GM11168 (cell line): ENCODE results near the gene FHL1.

ENCODE experiments used
- in situ Hi-C: fragments of 300-500 bp; cut with MboI; formaldehyde crosslinking; loops from one replicate; pipeline ENCODE4 v1.12.0; 2022; ENCODE audit warnings: low sequenced_read_pairs; ENCODE audit not compliant: unreplicated experiment

Gene FHL1

GRCh38 chrX:136143711-136144110, 3.6 kb upstream of the FHL1 start:
- in situ Hi-C loops: no loop called here

- in situ Hi-C loops: no loop called here
Observed at GRCh38 chrX:136146614-136147314, 569 bp upstream of the FHL1 start.

GRCh38 chrX:136147976-136148375, 643 bp downstream of the FHL1 start:
- in situ Hi-C loops: no loop called here

GRCh38 chrX:136148391-136148790, 1.1 kb downstream of the FHL1 start:
- in situ Hi-C loops: no loop called here

- in situ Hi-C loops: loop anchor here (25.0 kb wide), 1 partner anchor 118 kb away; no protein-coding TSS in a partner anchor
Observed at GRCh38 chrX:136154998-136155397, 7.7 kb downstream of the FHL1 start.

GRCh38 chrX:136156560-136157117, 9.3 kb downstream of the FHL1 start:
- in situ Hi-C loops: loop anchor here (25.0 kb wide), 1 partner anchor 119 kb away; no protein-coding TSS in a partner anchor

- in situ Hi-C loops: loop anchor here (25.0 kb wide), 1 partner anchor 120 kb away; no protein-coding TSS in a partner anchor
Observed at GRCh38 chrX:136157187-136157586, 9.9 kb downstream of the FHL1 start.

GRCh38 chrX:136158685-136159084, 11.4 kb downstream of the FHL1 start:
- in situ Hi-C loops: loop anchor here (25.0 kb wide), 1 partner anchor 121 kb away; no protein-coding TSS in a partner anchor

GRCh38 chrX:136159611-136160025, 12.3 kb downstream of the FHL1 start:
- in situ Hi-C loops: loop anchor here (25.0 kb wide), 1 partner anchor 122 kb away; no protein-coding TSS in a partner anchor

- in situ Hi-C loops: loop anchor here (25.0 kb wide), 1 partner anchor 126 kb away; no protein-coding TSS in a partner anchor
Observed at GRCh38 chrX:136162827-136163570, 15.7 kb downstream of the FHL1 start.

GRCh38 chrX:136163689-136164088, 16.4 kb downstream of the FHL1 start:
- in situ Hi-C loops: loop anchor here (25.0 kb wide), 1 partner anchor 126 kb away; no protein-coding TSS in a partner anchor

- in situ Hi-C loops: loop anchor here (25.0 kb wide), 1 partner anchor 128 kb away; no protein-coding TSS in a partner anchor
Observed at GRCh38 chrX:136165406-136165805, 18.1 kb downstream of the FHL1 start.

- in situ Hi-C loops: loop anchor here (25.0 kb wide), 1 partner anchor 129 kb away; no protein-coding TSS in a partner anchor
Observed at GRCh38 chrX:136166221-136166855, 19.0 kb downstream of the FHL1 start.

- in situ Hi-C loops: loop anchor here (25.0 kb wide), 1 partner anchor 131 kb away; no protein-coding TSS in a partner anchor
Observed at GRCh38 chrX:136167989-136168388, 20.7 kb downstream of the FHL1 start.

GRCh38 chrX:136168929-136169735, 21.8 kb downstream of the FHL1 start:
- in situ Hi-C loops: loop anchor here (25.0 kb wide), 1 partner anchor 132 kb away; no protein-coding TSS in a partner anchor

- in situ Hi-C loops: loop anchor here (25.0 kb wide), 1 partner anchor 133 kb away; no protein-coding TSS in a partner anchor
Observed at GRCh38 chrX:136170139-136170800, 22.9 kb downstream of the FHL1 start.

- in situ Hi-C loops: loop anchor here (25.0 kb wide), 1 partner anchor 134 kb away; no protein-coding TSS in a partner anchor
Observed at GRCh38 chrX:136171420-136171819, 24.1 kb downstream of the FHL1 start.

GRCh38 chrX:136176399-136176825, 29.1 kb downstream of the FHL1 start:
- in situ Hi-C loops: no loop called here
